Fibroblast of villous mesenchyme (primary cell): ENCODE results near the gene PRRC2B. TPM values are rescaled to one million over a fixed set of nuclear protein-coding genes. Genes with fewer than 3 reads are reported as not detected.
"Not testable (repeated sequence)": the region's sequence is repeated elsewhere in the genome, so short reads cannot be mapped to it uniquely, and the experiment has no call there.

Experiments used
- DNase-seq: peaks from one replicate; pipeline ENCODE4 v3.0.0-alpha.2; 2010; ENCODE audit warnings: low read depth
- H3K4me3 ChIP-seq: 2 replicates; pipeline ENCODE4 v1.5.1; 2011; ENCODE audit warnings: low read depth, mild to moderate bottlenecking, low read length
- CTCF ChIP-seq: IDR thresholded peaks from 2 replicates; pipeline ENCODE4 v1.5.1; 2012; ENCODE audit warnings: low read depth, mild to moderate bottlenecking, low read length; ENCODE audit not compliant: insufficient read depth
- total RNA-seq: library from RNA; depleted of rRNA; stranded (reverse); fragments of >200 nt; gene quantifications from 2 replicates; pipeline ENCODE4 v1.2.3, GENCODE V29; 2012

The PRRC2B gene
- total RNA-seq, 1 donor = 92.8 TPM

DNA sequence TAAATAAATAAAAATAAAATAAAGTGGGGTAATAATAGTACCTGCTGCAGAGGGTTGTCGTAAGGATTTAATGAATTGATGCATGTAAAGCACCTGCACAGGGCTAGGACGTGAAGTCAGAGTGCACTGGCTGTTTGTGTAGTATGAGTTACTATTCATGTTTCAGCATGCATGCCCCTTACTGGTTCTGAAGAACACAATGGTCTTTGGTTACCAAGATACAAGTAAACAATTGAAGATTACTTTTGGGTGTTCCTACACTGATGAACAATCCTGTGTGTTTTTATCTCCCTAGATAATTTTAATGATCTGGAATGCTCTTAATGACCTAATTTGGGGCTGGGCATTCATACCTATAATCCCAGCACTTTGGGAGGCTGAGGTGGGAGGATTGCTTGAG is 23.2 kb upstream of the PRRC2B start:
- TF ChIP-seq CTCF = no peak
- H3K4me3 ChIP-seq = no peak overlapping the region
- DNase-seq = no peak

DNA sequence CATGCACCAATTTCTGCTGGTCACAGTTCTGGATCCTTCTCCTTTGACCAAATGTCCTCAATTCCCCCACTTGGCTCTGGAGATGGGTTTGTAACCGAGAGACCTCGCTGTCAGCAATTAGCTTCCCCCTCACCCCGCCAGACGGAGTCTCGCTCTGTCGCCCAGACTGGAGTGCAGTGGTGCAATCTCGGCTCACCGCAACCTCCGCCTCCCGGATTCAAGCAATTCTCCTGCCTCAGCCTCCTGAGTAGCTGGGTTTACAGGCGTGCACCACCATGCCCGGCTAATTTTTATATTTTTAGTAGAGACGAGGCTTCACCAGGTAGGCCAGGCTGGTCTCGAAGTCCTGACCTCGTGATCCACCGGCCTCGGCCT is 21.3 kb upstream of the PRRC2B start:
- not testable (repeated sequence) for DNase-seq
- H3K4me3 ChIP-seq = peak overlapping the region; percentile 80

- H3K4me3 ChIP-seq, DNase-seq: not testable (repeated sequence)
These were observed 19.2 kb upstream of the PRRC2B start for GRCh38 chr9:131374638-131375037.

DNA sequence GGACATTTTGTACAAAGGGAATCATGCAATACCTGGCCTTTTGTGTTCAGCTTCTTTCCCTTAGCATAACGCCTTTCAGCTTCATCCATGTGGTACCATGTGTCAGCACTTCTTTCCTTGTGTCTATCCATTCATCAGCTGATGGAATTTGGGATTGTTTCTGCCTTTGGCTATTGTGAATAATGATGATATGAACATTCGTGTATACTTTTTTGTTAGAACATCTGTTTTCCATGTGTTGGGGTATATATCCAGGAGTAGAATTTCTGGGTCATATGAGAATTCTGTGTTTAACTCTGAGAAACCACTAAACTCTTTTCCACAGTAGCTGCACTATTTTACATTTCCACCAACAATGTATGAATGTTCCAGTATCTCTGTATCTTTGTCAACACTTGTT is 14.8 kb upstream of the PRRC2B start:
- no peak for DNase-seq
- no peak overlapping the region for H3K4me3 ChIP-seq
- TF ChIP-seq CTCF = no peak

DNA sequence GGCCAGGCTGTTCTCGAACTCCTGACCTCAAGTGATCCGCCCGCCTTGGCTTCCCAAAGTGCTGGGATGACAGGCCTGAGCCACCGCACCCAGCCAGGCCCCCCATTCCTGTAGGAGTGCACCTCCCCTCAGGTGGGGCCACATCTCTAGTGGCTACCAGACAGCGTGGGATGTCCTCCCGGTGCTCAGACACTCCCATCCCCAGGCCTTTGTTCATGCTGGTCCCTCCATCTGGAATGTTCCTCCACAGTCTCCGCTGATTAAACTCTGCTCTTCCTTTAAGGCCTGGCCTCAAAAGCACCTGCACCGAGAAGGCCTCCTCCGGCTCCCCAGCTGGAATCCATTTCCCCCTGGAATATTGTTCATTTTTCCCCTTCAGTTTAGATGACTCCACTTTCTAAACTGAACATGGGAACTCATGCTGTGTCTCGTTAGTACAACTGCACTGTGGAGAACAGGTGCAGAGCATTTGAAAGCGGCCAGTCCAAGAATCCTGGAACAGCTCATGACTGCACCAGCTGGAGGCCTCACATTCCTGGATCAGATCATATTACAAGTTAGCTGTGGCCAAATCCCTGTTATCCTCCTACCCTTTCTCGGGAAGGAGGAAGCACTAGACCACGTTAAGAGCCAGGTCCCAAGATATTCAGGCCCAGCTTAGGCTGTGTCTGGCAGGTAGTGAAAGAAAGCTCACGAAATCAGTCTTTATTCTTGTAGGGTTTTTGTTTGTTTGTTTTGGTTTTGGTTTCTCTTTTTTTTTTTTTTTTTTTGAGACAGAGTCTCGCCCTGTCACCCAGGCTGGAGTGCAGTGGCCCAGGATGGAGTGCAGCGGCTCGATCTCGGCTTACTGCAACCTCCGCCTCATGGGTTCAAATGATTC is 10.8 kb upstream of the PRRC2B start:
- no peak overlapping the region for H3K4me3 ChIP-seq
- TF ChIP-seq CTCF = no peak
- DNase-seq = peak; percentile 86

DNA sequence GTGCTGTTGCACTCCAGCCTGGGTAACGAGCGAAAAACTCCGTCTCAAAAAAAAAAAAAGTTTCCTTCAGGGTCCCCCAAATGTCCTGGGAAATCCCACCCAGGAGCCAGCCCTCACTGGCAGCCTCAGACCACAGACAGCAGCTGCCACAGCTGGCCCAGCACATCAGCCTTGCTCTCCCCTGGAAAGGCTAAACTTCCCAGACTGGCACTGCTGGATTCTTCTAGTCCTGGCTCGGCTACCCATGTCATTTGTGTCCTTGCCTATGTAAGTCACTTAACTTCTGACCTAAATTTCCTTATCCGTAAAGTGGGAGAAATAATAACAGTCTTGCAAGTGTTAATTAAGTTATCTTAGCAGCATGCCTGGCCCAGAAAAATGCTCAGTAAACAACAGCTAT is 8.6 kb upstream of the PRRC2B start:
- no peak for DNase-seq
- H3K4me3 ChIP-seq = no peak overlapping the region
- TF ChIP-seq CTCF = no peak

GRCh38 chr9:131386281-131386680 is 7.6 kb upstream of the PRRC2B start:
- peak; percentile 22 for TF ChIP-seq CTCF
- no peak for DNase-seq
- H3K4me3 ChIP-seq = no peak overlapping the region

- no peak for DNase-seq
- no peak for TF ChIP-seq CTCF
- H3K4me3 ChIP-seq = no peak overlapping the region
These were observed 6.5 kb upstream of the PRRC2B start for GRCh38 chr9:131387394-131387793.
